Neural crest cell (in vitro differentiated cells): Measurements from ENCODE around the gene HEXD. TPM values are rescaled to one million over a fixed set of nuclear protein-coding genes. Genes with fewer than 3 reads are reported as not detected.
A peak's percentile ranks its signal among the peaks of the same experiment; 100 is the strongest.
"Not testable (repeated sequence)": the region's sequence is repeated elsewhere in the genome, so short reads cannot be mapped to it uniquely, and the experiment has no call there.

Source experiments
- DNase-seq: peaks from one replicate; pipeline ENCODE4 v3.0.0; 2021; ENCODE audit warnings: low read depth, mixed read lengths, low spot score
- H3K27ac Mint-ChIP-seq: one replicate; pipeline ENCODE4 v1.8.0; 2021; ENCODE audit warnings: mild to moderate bottlenecking, mixed read lengths; ENCODE audit not compliant: unreplicated experiment
- H3K27me3 Mint-ChIP-seq: 2 replicates; pipeline ENCODE4 v1.8.0; 2021; ENCODE audit warnings: low read depth, mild to moderate bottlenecking, mixed read lengths
- H3K36me3 Mint-ChIP-seq: 2 replicates; pipeline ENCODE4 v1.8.0; 2021; ENCODE audit warnings: low read depth, mild to moderate bottlenecking, mixed read lengths
- H3K4me1 Mint-ChIP-seq: 2 replicates; pipeline ENCODE4 v1.8.0; 2021; ENCODE audit warnings: mixed read lengths
- H3K4me3 Mint-ChIP-seq: one replicate; pipeline ENCODE4 v1.8.0; 2021; ENCODE audit warnings: mild to moderate bottlenecking, mixed read lengths
- H3K9me3 Mint-ChIP-seq: 2 replicates; pipeline ENCODE4 v1.8.0; 2021; ENCODE audit warnings: mixed read lengths
- total RNA-seq: library from RNA; stranded (reverse); gene quantifications from 2 replicates; pipeline ENCODE4 v1.2.1, GENCODE V29; 2021
- TF ChIP-seq, protein P1 (sequence below): fragments of 200-600 bp; sonication (generic); conservative IDR thresholded peaks from 2 replicates; pipeline ENCODE4 v1.5.0; 2021; ENCODE audit warnings: antibody characterized with exemption, mild to moderate bottlenecking

HEXD gene
- total RNA-seq, 1 donor from 2014 or later, result 48.5 TPM

DNA sequence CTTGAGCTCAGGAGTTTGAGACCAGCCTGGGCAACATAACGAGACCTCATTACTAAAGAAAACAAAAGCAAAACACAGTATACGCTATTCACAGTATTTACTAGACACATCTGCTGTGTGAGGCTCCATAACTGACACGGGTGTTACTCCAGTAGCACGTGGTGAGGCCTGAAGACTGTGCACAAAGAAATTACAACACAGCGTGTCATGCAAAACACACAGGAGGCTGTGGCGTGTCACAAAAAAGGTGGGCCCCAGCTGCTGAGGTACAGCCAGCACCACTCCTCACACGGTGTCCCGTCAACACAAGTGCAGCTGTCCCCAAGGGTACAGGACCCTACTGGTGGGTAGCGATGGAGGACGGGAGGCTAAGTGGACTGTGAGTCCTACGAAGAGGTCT is 29.7 kb downstream of the HEXD start:
- H3K36me3 Mint-ChIP-seq, result no peaks in the 10 kb centered on the region
- peaks cover 20% of the 10 kb centered on the region for H3K4me1 Mint-ChIP-seq
- H3K27ac Mint-ChIP-seq, result no peak overlapping the region
- H3K9me3 Mint-ChIP-seq, result peaks cover 12% of the 10 kb centered on the region
- H3K27me3 Mint-ChIP-seq, result no peaks in the 10 kb centered on the region
- TF ChIP-seq, protein P1, sequence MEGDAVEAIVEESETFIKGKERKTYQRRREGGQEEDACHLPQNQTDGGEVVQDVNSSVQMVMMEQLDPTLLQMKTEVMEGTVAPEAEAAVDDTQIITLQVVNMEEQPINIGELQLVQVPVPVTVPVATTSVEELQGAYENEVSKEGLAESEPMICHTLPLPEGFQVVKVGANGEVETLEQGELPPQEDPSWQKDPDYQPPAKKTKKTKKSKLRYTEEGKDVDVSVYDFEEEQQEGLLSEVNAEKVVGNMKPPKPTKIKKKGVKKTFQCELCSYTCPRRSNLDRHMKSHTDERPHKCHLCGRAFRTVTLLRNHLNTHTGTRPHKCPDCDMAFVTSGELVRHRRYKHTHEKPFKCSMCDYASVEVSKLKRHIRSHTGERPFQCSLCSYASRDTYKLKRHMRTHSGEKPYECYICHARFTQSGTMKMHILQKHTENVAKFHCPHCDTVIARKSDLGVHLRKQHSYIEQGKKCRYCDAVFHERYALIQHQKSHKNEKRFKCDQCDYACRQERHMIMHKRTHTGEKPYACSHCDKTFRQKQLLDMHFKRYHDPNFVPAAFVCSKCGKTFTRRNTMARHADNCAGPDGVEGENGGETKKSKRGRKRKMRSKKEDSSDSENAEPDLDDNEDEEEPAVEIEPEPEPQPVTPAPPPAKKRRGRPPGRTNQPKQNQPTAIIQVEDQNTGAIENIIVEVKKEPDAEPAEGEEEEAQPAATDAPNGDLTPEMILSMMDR, result no peak
- no peak for DNase-seq
- H3K4me3 Mint-ChIP-seq, result peak overlapping the region; percentile 84

DNA sequence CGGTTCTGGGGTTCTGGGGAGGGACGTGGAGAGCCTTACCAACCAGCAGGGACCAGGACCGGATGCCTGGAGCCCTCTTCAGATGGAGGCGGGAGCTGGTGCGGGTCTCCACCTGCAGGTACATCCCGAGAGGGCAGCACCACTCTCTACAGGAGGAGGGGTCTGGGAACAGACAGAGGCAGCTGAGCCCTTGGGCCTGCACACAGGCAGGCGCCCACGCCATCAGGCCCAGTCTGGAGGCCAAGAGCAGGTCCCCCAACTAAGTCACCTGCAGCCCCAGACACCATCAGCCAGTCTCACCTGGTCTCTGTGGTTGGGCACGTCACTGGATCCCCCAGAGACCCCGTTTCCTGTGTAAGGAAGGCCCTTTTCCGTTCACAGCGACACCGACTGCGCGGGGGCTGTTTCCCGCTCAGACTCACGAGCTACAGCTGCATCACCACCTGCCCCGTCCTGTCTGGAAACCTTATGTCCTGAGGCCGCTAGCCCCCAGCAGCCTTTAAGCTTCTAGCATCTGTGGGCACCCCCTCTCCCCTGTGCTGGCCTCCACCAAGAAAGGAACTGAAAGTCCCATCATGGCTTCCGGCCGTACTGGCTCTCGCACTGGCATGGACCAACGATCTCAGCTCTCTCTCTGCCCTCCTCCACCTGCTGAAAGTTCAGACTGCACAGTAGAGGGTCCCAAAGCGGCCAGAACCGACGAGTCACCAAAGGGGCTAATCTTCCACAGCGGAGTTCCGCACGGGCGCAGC is 31.2 kb downstream of the HEXD start:
- peak overlapping the region; percentile 84 for H3K27ac Mint-ChIP-seq
- peaks cover 12% of the 10 kb centered on the region for H3K9me3 Mint-ChIP-seq
- H3K36me3 Mint-ChIP-seq, result peaks cover 4% of the 10 kb centered on the region
- H3K27me3 Mint-ChIP-seq, result no peaks in the 10 kb centered on the region
- H3K4me3 Mint-ChIP-seq, result peak overlapping the region; percentile 90
- H3K4me1 Mint-ChIP-seq, result peaks cover 20% of the 10 kb centered on the region
- no peak for DNase-seq
- TF ChIP-seq, protein P1, result no peak

DNA sequence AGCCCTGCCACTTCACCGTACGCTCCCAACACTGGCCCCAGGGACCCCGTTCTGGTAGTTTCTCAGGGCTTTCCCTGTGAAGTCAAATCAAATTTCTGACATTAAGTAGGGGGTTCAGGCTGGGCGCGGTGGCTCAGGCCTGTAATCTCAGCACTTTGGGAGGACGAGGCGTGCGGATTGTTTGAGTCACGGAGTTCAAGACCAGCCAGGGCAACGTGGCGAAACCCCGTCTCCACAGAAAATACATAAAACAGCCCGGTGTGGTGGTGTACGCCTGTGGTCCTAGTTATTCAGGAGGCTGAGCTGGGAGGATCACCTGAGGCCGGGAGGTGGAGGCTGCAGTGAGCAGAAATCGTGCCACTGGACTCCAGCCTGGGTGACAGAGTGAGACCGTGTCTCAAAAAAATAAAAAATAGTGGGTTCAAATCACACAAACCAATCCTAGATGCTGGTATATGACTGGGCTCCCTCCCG is 31.8 kb downstream of the HEXD start:
- Mint-ChIP-seq H3K36me3 (peaks cover 4% of the 10 kb centered on the region), H3K4me1 (peaks cover 20% of the 10 kb centered on the region), H3K27me3 (no peaks in the 10 kb centered on the region), H3K27ac (peak overlapping the region; percentile 84), H3K9me3 (peaks cover 12% of the 10 kb centered on the region), H3K4me3 (peak overlapping the region; percentile 90)
- TF ChIP-seq, protein P1, result no peak
- DNase-seq, result no peak

DNA sequence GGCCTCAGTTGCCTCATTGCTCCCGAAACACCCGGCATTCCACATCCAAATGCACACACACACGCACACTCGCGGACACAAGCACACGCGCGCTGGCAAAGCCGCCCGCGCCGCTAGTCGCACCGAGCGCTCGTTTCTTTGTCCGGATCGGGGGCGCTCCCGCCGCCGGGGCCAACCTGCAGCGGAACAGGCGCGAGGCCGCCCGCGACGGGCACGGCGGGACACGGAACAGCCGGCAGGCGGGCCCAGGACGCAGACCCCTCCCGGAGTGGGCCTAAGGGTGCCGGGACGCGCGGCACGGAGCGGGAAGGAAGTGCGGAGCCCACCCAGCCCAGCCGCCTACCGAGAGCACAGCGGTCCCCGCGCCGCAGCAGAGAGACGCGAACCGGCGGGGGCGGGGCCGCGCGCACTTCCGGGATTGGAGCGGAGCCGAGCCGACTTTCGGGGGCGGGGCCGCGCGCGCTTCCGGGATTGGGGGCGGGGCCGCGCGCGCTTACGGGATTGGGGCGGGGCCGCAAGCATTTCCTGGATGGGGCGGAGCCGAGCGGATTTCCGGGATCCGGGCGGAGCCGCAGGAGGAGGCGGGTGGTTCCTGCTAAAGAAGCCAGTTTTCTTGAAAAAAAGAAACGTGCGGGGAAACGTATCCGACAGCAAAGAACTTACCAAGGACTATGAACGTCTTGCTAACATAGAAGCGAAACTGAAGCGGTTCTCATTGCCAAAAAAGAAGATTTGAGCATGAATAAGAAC is 32.4 kb downstream of the HEXD start, which contains the start of gene CYBC1:
Gene CYBC1 (minus strand): TSS at position 396 of the 750 bp plus-strand sequence. CDS start 1,498 bp downstream, outside the sequence.
- peak within 1 kb of the TSS; percentile 90 for H3K4me3 Mint-ChIP-seq
- no peaks in the 10 kb centered on the region for H3K27me3 Mint-ChIP-seq
- TF ChIP-seq, protein P1, result no peak
- peak within 1 kb of the TSS; percentile 84 for H3K27ac Mint-ChIP-seq
- peaks cover 4% of the 10 kb centered on the region for H3K36me3 Mint-ChIP-seq
- DNase-seq, result peak; percentile 90
- peaks cover 20% of the 10 kb centered on the region for H3K4me1 Mint-ChIP-seq
- H3K9me3 Mint-ChIP-seq, result peaks cover 12% of the 10 kb centered on the region

DNA sequence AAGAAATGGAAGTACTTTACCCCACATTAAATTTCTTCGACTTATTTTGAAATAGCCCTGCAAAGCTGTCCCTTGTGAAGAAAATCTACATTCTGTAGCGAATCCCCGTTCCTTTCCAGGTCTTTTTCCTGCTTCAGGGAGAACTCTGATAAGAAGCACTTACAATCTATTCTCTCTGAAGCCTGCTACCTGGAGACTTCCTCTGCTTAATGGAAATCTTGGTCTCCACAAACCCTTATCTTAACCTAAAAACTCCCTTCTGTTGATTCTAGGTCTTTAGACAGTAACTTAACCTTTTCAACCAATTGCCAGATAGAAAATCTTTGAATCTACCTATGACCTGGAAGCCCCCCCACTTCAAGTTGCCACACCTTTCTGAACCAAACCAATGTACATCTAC is 34.0 kb downstream of the HEXD start:
- peak overlapping the region; percentile 61 for H3K4me3 Mint-ChIP-seq
- no peak for DNase-seq
- peaks cover 12% of the 10 kb centered on the region for H3K9me3 Mint-ChIP-seq
- TF ChIP-seq, protein P1, result no peak
- no peaks in the 10 kb centered on the region for H3K27me3 Mint-ChIP-seq
- peaks cover 23% of the 10 kb centered on the region for H3K4me1 Mint-ChIP-seq
- peaks cover 4% of the 10 kb centered on the region for H3K36me3 Mint-ChIP-seq
- no peak overlapping the region for H3K27ac Mint-ChIP-seq

DNA sequence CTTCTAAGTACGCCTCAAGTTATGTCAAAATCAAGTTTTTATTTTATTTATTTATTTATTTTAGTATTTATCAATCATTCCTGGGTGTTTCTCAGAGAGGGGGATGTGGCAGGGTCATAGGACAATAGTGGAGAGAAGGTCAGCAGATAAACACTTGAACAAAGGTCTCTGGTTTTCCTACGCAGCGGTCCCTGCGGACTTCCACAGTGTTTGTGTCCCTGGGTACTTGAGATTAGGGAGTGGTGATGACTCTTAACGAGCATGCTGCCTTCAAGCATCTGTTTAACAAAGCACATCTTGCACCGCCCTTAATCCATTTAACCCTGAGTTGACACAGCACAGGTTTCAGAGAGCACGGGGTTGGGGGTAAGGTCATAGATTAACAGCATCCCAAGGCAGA is 35.0 kb downstream of the HEXD start:
- H3K27ac Mint-ChIP-seq, H3K36me3 Mint-ChIP-seq, H3K27me3 Mint-ChIP-seq, DNase-seq: not testable (repeated sequence)
- peaks cover 14% of the 10 kb centered on the region for H3K9me3 Mint-ChIP-seq
- peak overlapping the region; percentile 64 for H3K4me3 Mint-ChIP-seq
- H3K4me1 Mint-ChIP-seq, result peaks cover 28% of the 10 kb centered on the region

DNA sequence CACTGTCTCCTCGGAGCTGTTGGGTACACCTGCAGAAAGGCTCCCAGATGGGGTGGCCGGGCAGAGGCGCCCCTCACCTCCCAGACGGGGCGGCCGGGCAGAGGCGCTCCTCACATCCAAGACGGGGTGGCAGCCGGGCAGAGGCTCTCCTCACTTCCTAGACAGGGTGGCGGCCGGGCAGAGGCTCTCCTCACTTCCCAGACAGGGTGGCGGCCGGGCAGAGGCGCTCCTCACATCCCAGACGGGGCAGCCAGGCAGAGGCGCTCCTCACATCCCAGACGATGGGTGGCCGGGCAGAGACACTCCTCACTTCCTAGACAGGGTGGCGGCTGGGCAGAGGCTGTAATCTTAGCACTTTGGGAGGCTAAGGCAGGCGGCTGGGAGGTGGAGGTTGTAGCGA is 35.6 kb downstream of the HEXD start:
- Mint-ChIP-seq H3K4me1 (peaks cover 28% of the 10 kb centered on the region), H3K9me3 (peaks cover 14% of the 10 kb centered on the region)
- H3K4me3 Mint-ChIP-seq, DNase-seq, H3K27ac Mint-ChIP-seq, H3K36me3 Mint-ChIP-seq, H3K27me3 Mint-ChIP-seq: not testable (repeated sequence)
